K562 (cell line): ENCODE data around the gene DARS1. TPM values are rescaled to one million over a fixed set of nuclear protein-coding genes. Genes with fewer than 3 reads are reported as not detected.

Source experiments
- ATAC-seq: fragments of 200-7000 bp; cut with Tn5 transposase; 3 replicates; pipeline ENCODE4 v1.9.1; 2020; ENCODE audit warnings: moderate library complexity
- BruUV-seq: library from RNA; stranded (reverse); fragments of 400-500 nt; replicated peaks from 2 replicates; lab custom pipeline; 2021; lab: Mats Ljungman, UMichigan
- CTCF ChIA-PET: fragments of 300-600 bp; formaldehyde crosslinking; extraction: SDS; loops from one replicate; lab custom pipeline; 2021; ENCODE audit warnings: low intra/inter-chr PET ratio; lab: Yijun Ruan, JAX
- POLR2A ChIA-PET: fragments of 300-600, 350-650 bp; sonication (Branson Sonifier 250); formaldehyde crosslinking; extraction: SDS; loops from one replicate; lab custom pipeline; 2021; ENCODE audit warnings: antibody characterized with exemption, inconsistent platforms; lab: Yijun Ruan, JAX
- DNase-seq, 4 experiments: peaks; one replicate each; pipeline versions ENCODE4 v3.0.0 to v3.0.0-alpha.2; 2011 to 2018; ENCODE audit warnings: low spot score in 3 of 4, mixed read lengths in 3 of 4; ENCODE audit errors: extremely low read depth in 1 of 4
- FAIRE-seq: peaks from 2 replicates; lab custom pipeline; 2011; peaks lifted over from hg19 to GRCh38; lab: Jason Lieb, UNC
- H2AFZ ChIP-seq: 2 replicates; pipeline ENCODE4 v1.6.0; 2011; ENCODE audit warnings: low read depth, low read length, control low read depth, inconsistent platforms
- H3K27ac ChIP-seq: fragments of 200-600 bp; 3 replicates; pipeline ENCODE4 v1.8.0; 2011; ENCODE audit warnings: low read depth, mild to moderate bottlenecking, control low read depth, inconsistent platforms, low read length, moderate library complexity, mixed read lengths; ENCODE audit errors: extremely low read depth
- H3K27me3 ChIP-seq, 2 experiments: fragments of 300-600 bp in 1 of 2; 2 replicates in 1 of 2; 3 replicates in 1 of 2; pipeline versions ENCODE4 v1.6.0 to v1.8.0; 2011; ENCODE audit warnings: inconsistent platforms in 2 of 2, low read length in 2 of 2, mild to moderate bottlenecking in 1 of 2, mixed read lengths in 1 of 2, moderate library complexity in 1 of 2; ENCODE audit not compliant: control insufficient read depth in 2 of 2, insufficient read depth in 2 of 2
- H3K36me3 ChIP-seq: fragments of 300-600 bp; 3 replicates; pipeline ENCODE4 v1.8.0; 2011; ENCODE audit warnings: mild to moderate bottlenecking, low read length, inconsistent platforms; ENCODE audit not compliant: control insufficient read depth, insufficient read depth
- H3K4me1 ChIP-seq, 2 experiments: fragments of 200-600 bp in 1 of 2; replicated peaks in 1 of 2; 2 replicates in 1 of 2; 3 replicates in 1 of 2; pipeline versions ENCODE4 v1.5.1 to v1.8.0; 2011; ENCODE audit warnings: inconsistent platforms in 2 of 2, low read length in 2 of 2, mild to moderate bottlenecking in 1 of 2, mixed read lengths in 1 of 2, moderate library complexity in 1 of 2; ENCODE audit not compliant: control insufficient read depth in 2 of 2, insufficient read depth in 2 of 2
- H3K4me2 ChIP-seq: 2 replicates; pipeline ENCODE4 v1.6.1; 2011; ENCODE audit warnings: low read length, control low read depth, inconsistent platforms, mixed read lengths; ENCODE audit not compliant: insufficient read depth
- H3K4me3 ChIP-seq: fragments of 200-600 bp; sonication (generic), shearing (Covaris generic); 2 replicates; pipeline ENCODE4 v1.5.1; 2016; ENCODE audit warnings: control low read depth, inconsistent platforms
- H3K79me2 ChIP-seq: fragments of 200-600 bp; 3 replicates; pipeline ENCODE4 v1.8.0; 2011; ENCODE audit warnings: low read length, inconsistent platforms; ENCODE audit not compliant: control insufficient read depth, insufficient read depth
- H3K9ac ChIP-seq, 2 experiments: 2 replicates each; pipeline versions ENCODE4 v1.6.0 to v1.6.1; 2011; ENCODE audit warnings: low read depth in 2 of 2, low read length in 2 of 2, control low read depth in 1 of 2, inconsistent platforms in 1 of 2, mild to moderate bottlenecking in 1 of 2, mixed read lengths in 1 of 2; ENCODE audit not compliant: insufficient read depth in 1 of 2
- H3K9me1 ChIP-seq: one replicate; pipeline ENCODE4 v1.6.0; 2011; ENCODE audit warnings: inconsistent platforms, mild to moderate bottlenecking, low read length, moderate library complexity; ENCODE audit not compliant: control insufficient read depth, insufficient read depth
- H3K9me3 ChIP-seq: replicated peaks from 2 replicates; pipeline ENCODE4 v1.5.1; 2011; ENCODE audit warnings: low read depth, low read length, inconsistent platforms; ENCODE audit not compliant: control insufficient read depth, insufficient read depth
- H4K20me1 ChIP-seq: replicated peaks from 2 replicates; pipeline ENCODE4 v1.6.1; 2011; ENCODE audit warnings: low read length, inconsistent platforms, mixed read lengths; ENCODE audit not compliant: control insufficient read depth, insufficient read depth
- BRF2 ChIP-seq: IDR thresholded peaks from 3 replicates; pipeline ENCODE4 v1.6.1; 2011; ENCODE audit warnings: borderline replicate concordance, mild to moderate bottlenecking; ENCODE audit not compliant: insufficient read length, insufficient read depth
- HDAC1 ChIP-seq, 2 experiments: fragments of 450-650 bp; IDR thresholded peaks; 2 replicates each; pipeline ENCODE4 v1.6.1; 2016 to 2017; ENCODE audit warnings: inconsistent platforms in 1 of 2, mild to moderate bottlenecking in 1 of 2, moderate library complexity in 1 of 2
- L3MBTL2 ChIP-seq: fragments of 450-650 bp; IDR thresholded peaks from 2 replicates; pipeline ENCODE4 v1.6.1; 2016; ENCODE audit warnings: mild to moderate bottlenecking, moderate library complexity
- MBD2 ChIP-seq: sonication (generic); IDR thresholded peaks from 2 replicates; pipeline ENCODE4 v1.6.1; 2016; ENCODE audit warnings: low read depth, borderline replicate concordance
- MTF1 ChIP-seq: fragments of 250-450 bp; sonication (Bioruptor Pico); IDR thresholded peaks from 2 replicates; pipeline ENCODE4 v1.9.0; 2021; ENCODE audit warnings: moderate library complexity, mild to moderate bottlenecking, inconsistent platforms, borderline replicate concordance
- NCOA1 ChIP-seq: fragments of 450-650 bp; IDR thresholded peaks from 2 replicates; pipeline ENCODE4 v1.6.1; 2016; ENCODE audit warnings: low read depth
- ZBTB26 ChIP-seq: fragments of 450-650 bp; formaldehyde crosslinking; IDR thresholded peaks from 2 replicates; pipeline ENCODE4 v1.4.0; 2022; ENCODE audit warnings: missing genetic modification characterization
- ZBTB34 ChIP-seq: fragments of 250-450 bp; sonication (Bioruptor Pico); IDR thresholded peaks from 2 replicates; pipeline ENCODE4 v1.8.0; 2021; ENCODE audit warnings: mild to moderate bottlenecking, moderate library complexity
- ZC3H8 ChIP-seq: fragments of 450-650 bp; IDR thresholded peaks from 2 replicates; pipeline ENCODE4 v1.6.1; 2017
- ZNF217 ChIP-seq: sonication (generic); formaldehyde crosslinking; IDR thresholded peaks from 2 replicates; pipeline ENCODE4 v1.8.0; 2022; ENCODE audit warnings: mild to moderate bottlenecking, missing genetic modification reagents
- WGBS: fragments of 100-300 bp; shearing (Covaris generic); methylation state at CpG from one replicate; pipeline ENCODE4 v1.1.6; 2016; ENCODE audit warnings: low coverage, mixed read lengths; ENCODE audit not compliant: insufficient coverage; ENCODE audit errors: missing lambda C conversion rate; 5-methylcytosine and 5-hydroxymethylcytosine counted together
- in situ Hi-C: fragments of 300-500 bp; cut with MboI; formaldehyde crosslinking; loops from 4 replicates; pipeline ENCODE4 v1.15.0; 2018; ENCODE audit warnings: inconsistent platforms, mixed read lengths
- intact Hi-C: fragments of 100-400 bp; cut with micrococcal nuclease; formaldehyde crosslinking; loops from 2 replicates; pipeline ENCODE4 v1.14.2; 2022
- polyA plus RNA-seq, 8 experiments: library from polyadenylated mRNA; depleted of rRNA in 4 of 8; stranded (reverse) in 5 of 8; unstranded in 3 of 8; fragments of >200 nt; fragmentation: Nextera tagmentation in 2 of 8; fragmentation: Illumina TruSeq in 1 of 8; extraction: Ambion mirVana in 2 of 8; extraction: Trizol in 1 of 8; gene quantifications; 2 replicates each; pipeline versions ENCODE4 v1.2.1 to v1.2.3, GENCODE V29; 2011 to 2014; ENCODE audit warnings: inconsistent platforms in 1 of 8, missing spikeins in 1 of 8
- total RNA-seq, 7 experiments: library from RNA; depleted of rRNA in 6 of 7; stranded (reverse); fragments of >200 nt in 6 of 7; fragmentation: Illumina TruSeq in 2 of 7; extraction: Trizol in 2 of 7; gene quantifications; 2 replicates each; pipeline versions ENCODE4 v1.2.1 to v1.2.3, GENCODE V29; 2011 to 2021; ENCODE audit warnings: low replicate concordance in 1 of 7

Gene DARS1
- total and polyA plus RNA-seq, 9 of the 15 experiments (the other 6 are each of a cell fraction or from before 2014, with no cell fraction given), result 91.5 to 239 (median 98.0) TPM

- TF ChIP-seq ZC3H8, result no peak
- TF ChIP-seq ZNF217, result no peak
- TF ChIP-seq MBD2, result no peak
- TF ChIP-seq HDAC1 (IDR thresholded peaks at IDR 0.05), result no peak
- no peak for TF ChIP-seq ZBTB26 (CRISPR knock-in tag)
- no peak for TF ChIP-seq BRF2
- TF ChIP-seq MTF1 (CRISPR knock-in tag), result no peak
- no peak for TF ChIP-seq L3MBTL2
- no peak for TF ChIP-seq ZBTB34 (CRISPR knock-in tag)
- TF ChIP-seq NCOA1, result no peak
- no TSS peak for BruUV-seq
Observed at GRCh38 chr2:135914485-135914884, 70.9 kb downstream of the DARS1 start.

More at GRCh38 chr2:135914485-135914884, 70.9 kb downstream of the DARS1 start:
- no peak overlapping the region for H3K27ac ChIP-seq
- DNase-seq, result no peak
- peaks cover 60% of the 10 kb centered on the region for H3K36me3 ChIP-seq
- no peaks in the 10 kb centered on the region for H3K79me2 ChIP-seq
- WGBS, result 78% methylated on average over 3 of the region's 3 CpGs
- no peaks in the 10 kb centered on the region for H3K27me3 ChIP-seq
- H3K9me3 ChIP-seq, result no peaks in the 10 kb centered on the region
- FAIRE-seq, result no peak
- H3K4me3 ChIP-seq, result no peak overlapping the region
- intact Hi-C loops, result loop anchor here (5.0 to 10.0 kb wide), 3 partner anchors 160 to 1923 kb away; no protein-coding TSS in a partner anchor
- in situ Hi-C loops, result no loop called here
- no peak overlapping the region for H2AFZ ChIP-seq
- no peak overlapping the region for H3K4me2 ChIP-seq
- no peaks in the 10 kb centered on the region for H4K20me1 ChIP-seq
- CTCF ChIA-PET, result interaction anchor here (0.6 to 4.4 kb wide), 4 partner anchors 464 to 1798 kb away, joined by 3 to 36 read pairs (median 11); no protein-coding TSS in a partner anchor
- H3K9me1 ChIP-seq, result no peaks in the 10 kb centered on the region
- no peak for ATAC-seq
- POLR2A ChIA-PET, result interaction anchor here (1.1 to 1.2 kb wide), 2 partner anchors 169 to 470 kb away, joined by 3 to 5 read pairs; no protein-coding TSS in a partner anchor
- H3K9ac ChIP-seq, result no peak overlapping the region
- H3K4me1 ChIP-seq, result no peaks in the 10 kb centered on the region
